K562 (cell line): Measurements from ENCODE around the gene TM4SF20. TPM values are rescaled to one million over a fixed set of nuclear protein-coding genes. Genes with fewer than 3 reads are reported as not detected.

Experiments used
- ATAC-seq: fragments of 200-7000 bp; cut with Tn5 transposase; 3 replicates; pipeline ENCODE4 v1.9.1; 2020; ENCODE audit warnings: moderate library complexity
- BruUV-seq: library from RNA; stranded (reverse); fragments of 400-500 nt; replicated peaks from 2 replicates; lab custom pipeline; 2021; lab: Mats Ljungman, UMichigan
- CTCF ChIA-PET: fragments of 300-600 bp; formaldehyde crosslinking; extraction: SDS; loops from one replicate; lab custom pipeline; 2021; ENCODE audit warnings: low intra/inter-chr PET ratio; lab: Yijun Ruan, JAX
- POLR2A ChIA-PET: fragments of 300-600, 350-650 bp; sonication (Branson Sonifier 250); formaldehyde crosslinking; extraction: SDS; loops from one replicate; lab custom pipeline; 2021; ENCODE audit warnings: antibody characterized with exemption, inconsistent platforms; lab: Yijun Ruan, JAX
- DNase-seq, 4 experiments: peaks; one replicate each; pipeline versions ENCODE4 v3.0.0 to v3.0.0-alpha.2; 2011 to 2018; ENCODE audit warnings: low spot score in 3 of 4, mixed read lengths in 3 of 4; ENCODE audit errors: extremely low read depth in 1 of 4
- FAIRE-seq: peaks from 2 replicates; lab custom pipeline; 2011; peaks lifted over from hg19 to GRCh38; lab: Jason Lieb, UNC
- H2AFZ ChIP-seq: 2 replicates; pipeline ENCODE4 v1.6.0; 2011; ENCODE audit warnings: low read depth, low read length, control low read depth, inconsistent platforms
- H3K27ac ChIP-seq: fragments of 200-600 bp; 3 replicates; pipeline ENCODE4 v1.8.0; 2011; ENCODE audit warnings: low read depth, mild to moderate bottlenecking, control low read depth, inconsistent platforms, low read length, moderate library complexity, mixed read lengths; ENCODE audit errors: extremely low read depth
- H3K27me3 ChIP-seq, 2 experiments: fragments of 300-600 bp in 1 of 2; 2 replicates in 1 of 2; 3 replicates in 1 of 2; pipeline versions ENCODE4 v1.6.0 to v1.8.0; 2011; ENCODE audit warnings: inconsistent platforms in 2 of 2, low read length in 2 of 2, mild to moderate bottlenecking in 1 of 2, mixed read lengths in 1 of 2, moderate library complexity in 1 of 2; ENCODE audit not compliant: control insufficient read depth in 2 of 2, insufficient read depth in 2 of 2
- H3K36me3 ChIP-seq: fragments of 300-600 bp; 3 replicates; pipeline ENCODE4 v1.8.0; 2011; ENCODE audit warnings: mild to moderate bottlenecking, low read length, inconsistent platforms; ENCODE audit not compliant: control insufficient read depth, insufficient read depth
- H3K4me1 ChIP-seq, 2 experiments: fragments of 200-600 bp in 1 of 2; replicated peaks in 1 of 2; 2 replicates in 1 of 2; 3 replicates in 1 of 2; pipeline versions ENCODE4 v1.5.1 to v1.8.0; 2011; ENCODE audit warnings: inconsistent platforms in 2 of 2, low read length in 2 of 2, mild to moderate bottlenecking in 1 of 2, mixed read lengths in 1 of 2, moderate library complexity in 1 of 2; ENCODE audit not compliant: control insufficient read depth in 2 of 2, insufficient read depth in 2 of 2
- H3K4me2 ChIP-seq: 2 replicates; pipeline ENCODE4 v1.6.1; 2011; ENCODE audit warnings: low read length, control low read depth, inconsistent platforms, mixed read lengths; ENCODE audit not compliant: insufficient read depth
- H3K4me3 ChIP-seq: fragments of 200-600 bp; sonication (generic), shearing (Covaris generic); 2 replicates; pipeline ENCODE4 v1.5.1; 2016; ENCODE audit warnings: control low read depth, inconsistent platforms
- H3K79me2 ChIP-seq: fragments of 200-600 bp; 3 replicates; pipeline ENCODE4 v1.8.0; 2011; ENCODE audit warnings: low read length, inconsistent platforms; ENCODE audit not compliant: control insufficient read depth, insufficient read depth
- H3K9ac ChIP-seq, 2 experiments: 2 replicates each; pipeline versions ENCODE4 v1.6.0 to v1.6.1; 2011; ENCODE audit warnings: low read depth in 2 of 2, low read length in 2 of 2, control low read depth in 1 of 2, inconsistent platforms in 1 of 2, mild to moderate bottlenecking in 1 of 2, mixed read lengths in 1 of 2; ENCODE audit not compliant: insufficient read depth in 1 of 2
- H3K9me1 ChIP-seq: one replicate; pipeline ENCODE4 v1.6.0; 2011; ENCODE audit warnings: inconsistent platforms, mild to moderate bottlenecking, low read length, moderate library complexity; ENCODE audit not compliant: control insufficient read depth, insufficient read depth
- H3K9me3 ChIP-seq: replicated peaks from 2 replicates; pipeline ENCODE4 v1.5.1; 2011; ENCODE audit warnings: low read depth, low read length, inconsistent platforms; ENCODE audit not compliant: control insufficient read depth, insufficient read depth
- H4K20me1 ChIP-seq: replicated peaks from 2 replicates; pipeline ENCODE4 v1.6.1; 2011; ENCODE audit warnings: low read length, inconsistent platforms, mixed read lengths; ENCODE audit not compliant: control insufficient read depth, insufficient read depth
- BMI1 ChIP-seq: fragments of 150-350 bp; IDR thresholded peaks from 2 replicates; pipeline ENCODE4 v1.6.1; 2014; ENCODE audit warnings: low read length
- CBFA2T2 ChIP-seq: fragments of 450-650 bp; conservative IDR thresholded peaks from 2 replicates; pipeline ENCODE4 v1.6.1; 2017; ENCODE audit warnings: mild to moderate bottlenecking
- CBX1 ChIP-seq: sonication (generic); IDR thresholded peaks from 2 replicates; pipeline ENCODE4 v1.6.1; 2016; ENCODE audit warnings: antibody characterized with exemption, low read depth, mild to moderate bottlenecking
- HMGXB4 ChIP-seq: sonication (generic); formaldehyde crosslinking; IDR thresholded peaks from 2 replicates; pipeline ENCODE4 v1.8.1; 2023; ENCODE audit warnings: mild to moderate bottlenecking, missing genetic modification reagents
- PCBP2 ChIP-seq: fragments of 200-400 bp; formaldehyde crosslinking; IDR thresholded peaks from 2 replicates; pipeline ENCODE4 v1.6.1; 2018; ENCODE audit warnings: low read length, low read depth, mild to moderate bottlenecking, moderate library complexity; ENCODE audit not compliant: poor library complexity, severe bottlenecking
- SNAPC5 ChIP-seq: fragments of 250-450 bp; sonication (Bioruptor Pico); IDR thresholded peaks from 2 replicates; pipeline ENCODE4 v1.8.0; 2021; ENCODE audit warnings: moderate library complexity, mild to moderate bottlenecking, inconsistent platforms
- XRCC4 ChIP-seq: IDR thresholded peaks from one replicate; pipeline ENCODE4 v1.6.1; 2011; ENCODE audit not compliant: insufficient read depth, insufficient read length; ENCODE audit errors: extremely low read depth
- ZBTB43 ChIP-seq: sonication (generic); formaldehyde crosslinking; IDR thresholded peaks from 2 replicates; pipeline ENCODE4 v1.8.0; 2023; ENCODE audit warnings: mild to moderate bottlenecking, missing genetic modification reagents
- ZNF445 ChIP-seq: fragments of 250-450 bp; sonication (Bioruptor Pico); IDR thresholded peaks from 2 replicates; pipeline ENCODE4 v1.4.0; 2020; ENCODE audit warnings: low read depth, mild to moderate bottlenecking, moderate library complexity
- ZSCAN32 ChIP-seq: fragments of 450-650 bp; formaldehyde crosslinking; IDR thresholded peaks from 2 replicates; pipeline ENCODE4 v1.4.0; 2020; ENCODE audit warnings: mild to moderate bottlenecking, moderate library complexity
- WGBS: fragments of 100-300 bp; shearing (Covaris generic); methylation state at CpG from one replicate; pipeline ENCODE4 v1.1.6; 2016; ENCODE audit warnings: low coverage, mixed read lengths; ENCODE audit not compliant: insufficient coverage; ENCODE audit errors: missing lambda C conversion rate; 5-methylcytosine and 5-hydroxymethylcytosine counted together
- in situ Hi-C: fragments of 300-500 bp; cut with MboI; formaldehyde crosslinking; loops from 4 replicates; pipeline ENCODE4 v1.15.0; 2018; ENCODE audit warnings: inconsistent platforms, mixed read lengths
- intact Hi-C: fragments of 100-400 bp; cut with micrococcal nuclease; formaldehyde crosslinking; loops from 2 replicates; pipeline ENCODE4 v1.14.2; 2022
- polyA plus RNA-seq, 8 experiments: library from polyadenylated mRNA; depleted of rRNA in 4 of 8; stranded (reverse) in 5 of 8; unstranded in 3 of 8; fragments of >200 nt; fragmentation: Nextera tagmentation in 2 of 8; fragmentation: Illumina TruSeq in 1 of 8; extraction: Ambion mirVana in 2 of 8; extraction: Trizol in 1 of 8; gene quantifications; 2 replicates each; pipeline versions ENCODE4 v1.2.1 to v1.2.3, GENCODE V29; 2011 to 2014; ENCODE audit warnings: inconsistent platforms in 1 of 8, missing spikeins in 1 of 8
- total RNA-seq, 7 experiments: library from RNA; depleted of rRNA in 6 of 7; stranded (reverse); fragments of >200 nt in 6 of 7; fragmentation: Illumina TruSeq in 2 of 7; extraction: Trizol in 2 of 7; gene quantifications; 2 replicates each; pipeline versions ENCODE4 v1.2.1 to v1.2.3, GENCODE V29; 2011 to 2021; ENCODE audit warnings: low replicate concordance in 1 of 7
- TF ChIP-seq, protein P1 (sequence below): sonication (generic); formaldehyde crosslinking; IDR thresholded peaks from 2 replicates; pipeline ENCODE4 v1.4.0; 2020; ENCODE audit warnings: mild to moderate bottlenecking, missing genetic modification reagents
- TF ChIP-seq, protein P2 (sequence below): sonication (generic); formaldehyde crosslinking; IDR thresholded peaks from 2 replicates; pipeline ENCODE4 v1.8.0; 2023; ENCODE audit warnings: missing genetic modification reagents, mild to moderate bottlenecking, borderline replicate concordance

TM4SF20 gene
- total and polyA plus RNA-seq, 9 of the 15 experiments (the other 6 are each of a cell fraction or from before 2014, with no cell fraction given), result not detected

GRCh38 chr2:227335713-227336112, 43.4 kb downstream of the TM4SF20 start:
- in situ Hi-C loops (no loop called here), intact Hi-C loops (no loop called here)
- H3K9ac ChIP-seq, result no peak overlapping the region
- ATAC-seq (no peak), FAIRE-seq (no peak), DNase-seq (no peak)
- H3K4me1 ChIP-seq, result no peaks in the 10 kb centered on the region
- H3K9me3 ChIP-seq, result no peaks in the 10 kb centered on the region
- POLR2A ChIA-PET, result interaction anchor here (0.7 to 1.2 kb wide), 2 partner anchors 8 to 10 kb away, joined by 3 to 4 read pairs; no protein-coding TSS in a partner anchor
- peaks cover 58% of the 10 kb centered on the region for H3K36me3 ChIP-seq
- no peak overlapping the region for H3K4me2 ChIP-seq
- CTCF ChIA-PET, result no interaction called here
- H2AFZ ChIP-seq, result no peak overlapping the region
- no peak overlapping the region for H3K27ac ChIP-seq
- WGBS, result 100% methylated on average over 1 of the region's 1 CpG
- H3K27me3 ChIP-seq, result no peaks in the 10 kb centered on the region
- no peak overlapping the region for H3K4me3 ChIP-seq
- BruUV-seq, result no TSS peak
- no peaks in the 10 kb centered on the region for H4K20me1 ChIP-seq
- H3K79me2 ChIP-seq, result no peaks in the 10 kb centered on the region
- no peaks in the 10 kb centered on the region for H3K9me1 ChIP-seq
- TF ChIP-seq CBFA2T2, result no peak
- TF ChIP-seq CBX1, result no peak
- no peak for TF ChIP-seq PCBP2
- TF ChIP-seq XRCC4, result no peak
- TF ChIP-seq, protein P1, sequence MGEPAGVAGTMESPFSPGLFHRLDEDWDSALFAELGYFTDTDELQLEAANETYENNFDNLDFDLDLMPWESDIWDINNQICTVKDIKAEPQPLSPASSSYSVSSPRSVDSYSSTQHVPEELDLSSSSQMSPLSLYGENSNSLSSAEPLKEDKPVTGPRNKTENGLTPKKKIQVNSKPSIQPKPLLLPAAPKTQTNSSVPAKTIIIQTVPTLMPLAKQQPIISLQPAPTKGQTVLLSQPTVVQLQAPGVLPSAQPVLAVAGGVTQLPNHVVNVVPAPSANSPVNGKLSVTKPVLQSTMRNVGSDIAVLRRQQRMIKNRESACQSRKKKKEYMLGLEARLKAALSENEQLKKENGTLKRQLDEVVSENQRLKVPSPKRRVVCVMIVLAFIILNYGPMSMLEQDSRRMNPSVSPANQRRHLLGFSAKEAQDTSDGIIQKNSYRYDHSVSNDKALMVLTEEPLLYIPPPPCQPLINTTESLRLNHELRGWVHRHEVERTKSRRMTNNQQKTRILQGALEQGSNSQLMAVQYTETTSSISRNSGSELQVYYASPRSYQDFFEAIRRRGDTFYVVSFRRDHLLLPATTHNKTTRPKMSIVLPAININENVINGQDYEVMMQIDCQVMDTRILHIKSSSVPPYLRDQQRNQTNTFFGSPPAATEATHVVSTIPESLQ (CRISPR knock-in tag), result no peak
- TF ChIP-seq SNAPC5 (CRISPR knock-in tag), result no peak
- no peak for TF ChIP-seq ZBTB43 (CRISPR knock-in tag)
- TF ChIP-seq HMGXB4 (CRISPR knock-in tag), result no peak
- TF ChIP-seq, protein P2, sequence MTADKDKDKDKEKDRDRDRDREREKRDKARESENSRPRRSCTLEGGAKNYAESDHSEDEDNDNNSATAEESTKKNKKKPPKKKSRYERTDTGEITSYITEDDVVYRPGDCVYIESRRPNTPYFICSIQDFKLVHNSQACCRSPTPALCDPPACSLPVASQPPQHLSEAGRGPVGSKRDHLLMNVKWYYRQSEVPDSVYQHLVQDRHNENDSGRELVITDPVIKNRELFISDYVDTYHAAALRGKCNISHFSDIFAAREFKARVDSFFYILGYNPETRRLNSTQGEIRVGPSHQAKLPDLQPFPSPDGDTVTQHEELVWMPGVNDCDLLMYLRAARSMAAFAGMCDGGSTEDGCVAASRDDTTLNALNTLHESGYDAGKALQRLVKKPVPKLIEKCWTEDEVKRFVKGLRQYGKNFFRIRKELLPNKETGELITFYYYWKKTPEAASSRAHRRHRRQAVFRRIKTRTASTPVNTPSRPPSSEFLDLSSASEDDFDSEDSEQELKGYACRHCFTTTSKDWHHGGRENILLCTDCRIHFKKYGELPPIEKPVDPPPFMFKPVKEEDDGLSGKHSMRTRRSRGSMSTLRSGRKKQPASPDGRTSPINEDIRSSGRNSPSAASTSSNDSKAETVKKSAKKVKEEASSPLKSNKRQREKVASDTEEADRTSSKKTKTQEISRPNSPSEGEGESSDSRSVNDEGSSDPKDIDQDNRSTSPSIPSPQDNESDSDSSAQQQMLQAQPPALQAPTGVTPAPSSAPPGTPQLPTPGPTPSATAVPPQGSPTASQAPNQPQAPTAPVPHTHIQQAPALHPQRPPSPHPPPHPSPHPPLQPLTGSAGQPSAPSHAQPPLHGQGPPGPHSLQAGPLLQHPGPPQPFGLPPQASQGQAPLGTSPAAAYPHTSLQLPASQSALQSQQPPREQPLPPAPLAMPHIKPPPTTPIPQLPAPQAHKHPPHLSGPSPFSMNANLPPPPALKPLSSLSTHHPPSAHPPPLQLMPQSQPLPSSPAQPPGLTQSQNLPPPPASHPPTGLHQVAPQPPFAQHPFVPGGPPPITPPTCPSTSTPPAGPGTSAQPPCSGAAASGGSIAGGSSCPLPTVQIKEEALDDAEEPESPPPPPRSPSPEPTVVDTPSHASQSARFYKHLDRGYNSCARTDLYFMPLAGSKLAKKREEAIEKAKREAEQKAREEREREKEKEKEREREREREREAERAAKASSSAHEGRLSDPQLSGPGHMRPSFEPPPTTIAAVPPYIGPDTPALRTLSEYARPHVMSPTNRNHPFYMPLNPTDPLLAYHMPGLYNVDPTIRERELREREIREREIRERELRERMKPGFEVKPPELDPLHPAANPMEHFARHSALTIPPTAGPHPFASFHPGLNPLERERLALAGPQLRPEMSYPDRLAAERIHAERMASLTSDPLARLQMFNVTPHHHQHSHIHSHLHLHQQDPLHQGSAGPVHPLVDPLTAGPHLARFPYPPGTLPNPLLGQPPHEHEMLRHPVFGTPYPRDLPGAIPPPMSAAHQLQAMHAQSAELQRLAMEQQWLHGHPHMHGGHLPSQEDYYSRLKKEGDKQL, result no peak
- TF ChIP-seq ZNF445 (CRISPR knock-in tag), result no peak
- no peak for TF ChIP-seq BMI1
- no peak for TF ChIP-seq ZSCAN32
